GM23248 (cell line): ENCODE results near the gene ANKRD29. TPM values are rescaled to one million over a fixed set of nuclear protein-coding genes. Genes with fewer than 3 reads are reported as not detected.
A peak's percentile ranks its signal among the peaks of the same experiment; 100 is the strongest.

Experiments
- DNase-seq: peaks from one replicate; pipeline ENCODE4 v3.0.0-alpha.2; 2015
- H2AFZ ChIP-seq: fragments of 200-600 bp; sonication (generic); 2 replicates; pipeline ENCODE4 v1.6.1; 2016; ENCODE audit warnings: antibody characterized with exemption
- H3F3A ChIP-seq: fragments of 200-600 bp; sonication (generic); 2 replicates; pipeline ENCODE4 v1.6.1; 2016; ENCODE audit warnings: mild to moderate bottlenecking, antibody characterized with exemption, mixed run types; ENCODE audit not compliant: insufficient read depth
- H3K27ac ChIP-seq: fragments of 200-600 bp; sonication (generic); 2 replicates; pipeline ENCODE4 v1.5.1; 2016; ENCODE audit warnings: mild to moderate bottlenecking
- H3K27me3 ChIP-seq: fragments of 200-600 bp; sonication (generic); replicated peaks from 2 replicates; pipeline ENCODE4 v1.6.1; 2016; ENCODE audit warnings: mild to moderate bottlenecking; ENCODE audit not compliant: insufficient read depth
- H3K36me3 ChIP-seq: fragments of 200-600 bp; sonication (generic); 2 replicates; pipeline ENCODE4 v1.6.1; 2016; ENCODE audit warnings: low read depth, mild to moderate bottlenecking
- H3K4me1 ChIP-seq: fragments of 200-600 bp; sonication (generic); 2 replicates; pipeline ENCODE4 v1.6.1; 2016; ENCODE audit warnings: mild to moderate bottlenecking; ENCODE audit not compliant: insufficient read depth
- H3K4me2 ChIP-seq: fragments of 200-600 bp; sonication (generic); one replicate; pipeline ENCODE4 v1.6.1; 2016; ENCODE audit warnings: mild to moderate bottlenecking; ENCODE audit not compliant: unreplicated experiment
- H3K4me3 ChIP-seq: fragments of 200-600 bp; sonication (generic); 2 replicates; pipeline ENCODE4 v1.5.1; 2016; ENCODE audit warnings: mild to moderate bottlenecking
- H3K79me2 ChIP-seq: fragments of 200-600 bp; sonication (generic); 2 replicates; pipeline ENCODE4 v1.6.1; 2016; ENCODE audit warnings: mild to moderate bottlenecking; ENCODE audit not compliant: insufficient read depth
- H3K9ac ChIP-seq: fragments of 200-600 bp; sonication (generic); 2 replicates; pipeline ENCODE4 v1.6.1; 2016; ENCODE audit warnings: mild to moderate bottlenecking
- H3K9me2 ChIP-seq: fragments of 200-600 bp; sonication (generic); 2 replicates; pipeline ENCODE4 v1.6.1; 2016; ENCODE audit warnings: mixed run types, mild to moderate bottlenecking, moderate library complexity; ENCODE audit not compliant: insufficient read depth
- H3K9me3 ChIP-seq: fragments of 200-600 bp; sonication (generic); one replicate; pipeline ENCODE4 v1.6.1; 2017; ENCODE audit warnings: low read depth
- H4K20me1 ChIP-seq: fragments of 200-600 bp; sonication (generic); 2 replicates; pipeline ENCODE4 v1.6.0; 2016; ENCODE audit not compliant: insufficient read depth
- EZH2 ChIP-seq: fragments of 200-600 bp; sonication (generic); IDR thresholded peaks from 2 replicates; pipeline ENCODE4 v1.6.1; 2018; ENCODE audit warnings: antibody characterized with exemption, mild to moderate bottlenecking; ENCODE audit not compliant: insufficient read depth, poor library complexity, severe bottlenecking
- EZH2phosphoT487 ChIP-seq: fragments of 200-600 bp; sonication (generic); IDR thresholded peaks from 2 replicates; pipeline ENCODE4 v1.6.1; 2018; ENCODE audit warnings: antibody characterized with exemption, moderate library complexity, mild to moderate bottlenecking, low read depth; ENCODE audit not compliant: insufficient read depth
- WGBS, 2 experiments: methylation state at CpG; one replicate each; pipeline ENCODE4 v1.1.6; 2015 to 2017; ENCODE audit warnings: low lambda C conversion rate in 2 of 2, low coverage in 1 of 2; ENCODE audit errors: missing lambda C conversion rate in 2 of 2; 5-methylcytosine and 5-hydroxymethylcytosine counted together
- in situ Hi-C: fragments of 300-500 bp; cut with MboI; formaldehyde crosslinking; loops from 2 replicates; pipeline ENCODE4 v1.15.0; 2020
- polyA plus RNA-seq: library from polyadenylated mRNA; unstranded; fragments of >200 nt; fragmentation: Nextera tagmentation; extraction: Ambion mirVana; gene quantifications from 2 replicates; pipeline ENCODE4 v1.2.1, GENCODE V29; 2016
- total RNA-seq: library from RNA; depleted of rRNA; stranded (reverse); fragments of >200 nt; shearing (Covaris generic); gene quantifications from 2 replicates; pipeline ENCODE4 v1.2.3, GENCODE V29; 2014

ANKRD29 gene
- total and polyA plus RNA-seq, 2 experiments from 2014 or later: 8.0 to 9.2 TPM

DNA sequence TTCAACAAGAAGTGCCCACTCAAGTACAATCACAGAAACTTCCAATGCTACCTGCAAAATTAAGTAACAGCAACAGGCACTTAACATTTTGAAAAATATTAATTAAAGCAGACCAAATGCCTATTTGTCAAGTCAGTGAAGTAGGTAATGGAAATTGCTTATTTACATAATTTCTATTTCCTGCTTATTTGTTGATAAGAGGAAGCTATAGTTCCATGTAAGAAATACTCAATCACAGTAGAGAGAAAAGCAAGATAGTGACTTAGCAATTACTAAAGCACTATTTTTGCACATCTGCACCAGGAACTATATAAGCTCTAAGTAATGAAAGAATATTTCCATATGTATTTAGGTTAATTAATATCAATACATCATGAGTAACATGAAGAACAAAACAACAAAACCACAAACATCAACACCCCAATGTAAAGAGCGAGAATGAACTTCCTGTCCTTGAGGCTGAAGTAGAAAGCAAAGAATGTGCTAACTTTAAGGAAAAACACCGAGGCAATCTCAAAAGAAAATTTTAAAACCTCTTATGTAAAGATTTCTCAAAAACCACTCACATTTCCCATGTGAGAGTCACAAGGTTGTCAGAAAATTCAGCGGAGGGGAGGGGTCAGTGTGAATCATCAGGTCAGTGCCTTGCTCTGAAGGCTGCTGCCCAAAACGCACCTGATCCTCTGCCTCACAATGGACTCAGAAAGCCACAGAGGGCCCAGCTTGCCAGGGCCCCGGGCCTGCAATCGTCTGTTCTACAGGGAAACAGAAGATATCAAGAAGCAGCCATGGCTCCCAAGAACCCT lies 88.9 kb downstream of the ANKRD29 start:
- Histone ChIP-seq H3K27me3 (no peaks in the 10 kb centered on the region), H3K9me2 (no peaks in the 10 kb centered on the region), H4K20me1 (0 out of 2 replicates have a peak, but pooled peaks cover 6% of the 10 kb centered on the region), H3K4me2 (peak overlapping the region; percentile 18), H3K4me1 (peaks cover 14% of the 10 kb centered on the region), H3K27ac (peak overlapping the region; percentile 38; the same call in 1 of the 2 replicates), H3K36me3 (peaks cover 16% of the 10 kb centered on the region), H3F3A (peaks cover 28% of the 10 kb centered on the region), H3K9me3 (no peaks in the 10 kb centered on the region), H3K79me2 (peaks cover 49% of the 10 kb centered on the region), H3K9ac (0 out of 2 replicates have a peak overlapping the region, but pooled peaks have one; percentile 6), H2AFZ (no peak overlapping the region), H3K4me3 (no peak overlapping the region)
- in situ Hi-C loops: no loop called here
- peak; percentile 77 for DNase-seq
- WGBS, 2 experiments: 41 to 46% methylated on average over 6 of the region's 6 CpGs
- TF ChIP-seq EZH2: no peak
- no peak for TF ChIP-seq EZH2phosphoT487

DNA sequence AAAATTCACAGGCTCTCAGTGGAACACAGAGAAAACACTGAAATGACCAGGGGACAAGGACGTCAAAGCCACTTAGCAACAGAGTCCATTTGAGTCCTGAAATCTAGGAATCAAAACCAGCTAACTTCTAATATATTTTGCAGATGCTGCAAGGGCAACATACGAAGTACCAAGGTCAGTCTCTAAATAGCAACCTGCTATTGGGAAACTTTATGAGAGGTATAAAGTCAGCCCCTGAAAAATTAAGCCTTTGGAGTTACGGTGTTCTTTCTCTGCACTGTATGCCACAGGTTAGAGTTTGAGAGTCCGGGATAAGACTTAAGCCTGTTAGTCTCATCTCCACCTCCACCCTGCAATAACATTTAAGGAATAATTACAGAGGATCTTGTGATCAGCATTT lies 89.7 kb downstream of the ANKRD29 start:
- DNase-seq: no peak
- Histone ChIP-seq H3K9ac (no peak overlapping the region), H3K36me3 (peaks cover 24% of the 10 kb centered on the region), H3K27ac (no peak overlapping the region), H2AFZ (no peak overlapping the region), H4K20me1 (0 out of 2 replicates have a peak, but pooled peaks cover 4% of the 10 kb centered on the region), H3K4me3 (no peak overlapping the region), H3K27me3 (no peaks in the 10 kb centered on the region), H3K79me2 (peaks cover 41% of the 10 kb centered on the region), H3K4me2 (no peak overlapping the region), H3K4me1 (peaks cover 14% of the 10 kb centered on the region), H3K9me2 (no peaks in the 10 kb centered on the region), H3K9me3 (no peaks in the 10 kb centered on the region), H3F3A (peaks cover 25% of the 10 kb centered on the region)
- in situ Hi-C loops: no loop called here
- WGBS, 2 experiments: 97% methylated on average over 4 of the region's 4 CpGs
- no peak for TF ChIP-seq EZH2phosphoT487

DNA sequence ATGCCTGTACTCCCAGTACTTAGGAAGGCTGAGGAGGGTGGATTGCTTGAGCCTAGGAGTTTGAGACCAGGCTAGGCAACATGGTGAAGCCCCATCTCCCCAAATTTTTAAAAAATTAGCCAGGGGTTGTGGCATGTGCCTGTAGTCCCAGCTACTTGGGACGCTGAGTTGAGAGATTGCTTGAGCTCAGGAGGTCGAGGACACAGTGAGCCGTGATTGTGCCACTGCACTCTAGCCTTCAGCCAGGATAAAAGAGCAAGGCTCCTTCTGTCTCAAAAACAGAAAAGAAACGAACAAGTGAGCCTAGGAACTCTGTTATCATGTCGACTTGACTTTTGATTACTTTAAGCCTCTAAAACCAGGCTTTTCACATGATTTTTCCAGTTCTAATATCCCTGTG lies 90.1 kb downstream of the ANKRD29 start:
- no peak overlapping the region for H3K9ac ChIP-seq
- no peaks in the 10 kb centered on the region for H3K27me3 ChIP-seq
- DNase-seq: no peak
- no peak for TF ChIP-seq EZH2phosphoT487
- no peak for TF ChIP-seq EZH2
- H3K36me3 ChIP-seq: peaks cover 29% of the 10 kb centered on the region
- in situ Hi-C loops: no loop called here
- 97% methylated on average over 5 of the region's 5 CpGs for WGBS, 2 experiments
- H3K4me1 ChIP-seq: peaks cover 14% of the 10 kb centered on the region
- H2AFZ ChIP-seq: no peak overlapping the region
- 0 out of 2 replicates have a peak, but pooled peaks cover 4% of the 10 kb centered on the region for H4K20me1 ChIP-seq
- H3F3A ChIP-seq: peaks cover 25% of the 10 kb centered on the region
- H3K79me2 ChIP-seq: peaks cover 40% of the 10 kb centered on the region
- no peak overlapping the region for H3K27ac ChIP-seq
- H3K9me2 ChIP-seq: no peaks in the 10 kb centered on the region
- H3K4me2 ChIP-seq: no peak overlapping the region
- H3K9me3 ChIP-seq: no peaks in the 10 kb centered on the region
- no peak overlapping the region for H3K4me3 ChIP-seq

DNA sequence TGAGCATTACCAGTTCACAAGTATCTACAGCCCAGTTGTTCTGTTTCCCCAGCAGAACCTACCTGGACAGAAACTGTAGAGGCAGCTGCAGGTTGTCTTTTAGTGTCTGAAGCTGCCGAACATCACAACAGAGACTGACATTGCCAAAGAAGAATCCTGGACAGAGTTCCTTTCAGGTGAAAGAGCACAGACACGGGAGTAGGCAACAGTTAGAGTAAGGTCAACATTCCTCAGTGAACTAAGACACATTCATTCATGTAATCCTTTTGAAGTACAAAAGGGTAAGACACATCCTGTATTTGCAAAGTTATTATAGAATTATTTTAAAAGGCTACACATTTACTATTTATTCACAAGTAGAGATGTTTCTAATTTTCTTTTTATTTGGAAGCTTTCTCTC lies 90.7 kb downstream of the ANKRD29 start:
- peaks cover 34% of the 10 kb centered on the region for H3K36me3 ChIP-seq

More for the DNA sequence above, 90.7 kb downstream of the ANKRD29 start:
- Histone ChIP-seq H3K9me2 (no peaks in the 10 kb centered on the region), H3K27ac (no peak overlapping the region), H3K9me3 (no peaks in the 10 kb centered on the region), H4K20me1 (0 out of 2 replicates have a peak, but pooled peaks cover 4% of the 10 kb centered on the region), H3K4me1 (peaks cover 14% of the 10 kb centered on the region), H3K79me2 (peaks cover 40% of the 10 kb centered on the region), H2AFZ (no peak overlapping the region), H3K27me3 (no peaks in the 10 kb centered on the region), H3K9ac (no peak overlapping the region), H3F3A (peaks cover 25% of the 10 kb centered on the region), H3K4me3 (no peak overlapping the region), H3K4me2 (no peak overlapping the region)
- TF ChIP-seq EZH2phosphoT487: no peak
- DNase-seq: no peak
- 76 to 87% methylated on average over 2 of the region's 2 CpGs for WGBS, 2 experiments
- in situ Hi-C loops: no loop called here
